Dermis blood vessel endothelial cell (primary cell): ENCODE results near the gene RFPL1. TPM values are rescaled to one million over a fixed set of nuclear protein-coding genes. Genes with fewer than 3 reads are reported as not detected.

Source experiments
- DNase-seq: peaks from one replicate; pipeline ENCODE4 v3.0.0; 2010
- total RNA-seq: library from RNA; depleted of rRNA; stranded (reverse); fragments of >200 nt; gene quantifications from 2 replicates; pipeline ENCODE4 v1.2.3, GENCODE V29; 2014

RFPL1 gene
- total RNA-seq, 1 donor from 2014 or later: not detected

DNA sequence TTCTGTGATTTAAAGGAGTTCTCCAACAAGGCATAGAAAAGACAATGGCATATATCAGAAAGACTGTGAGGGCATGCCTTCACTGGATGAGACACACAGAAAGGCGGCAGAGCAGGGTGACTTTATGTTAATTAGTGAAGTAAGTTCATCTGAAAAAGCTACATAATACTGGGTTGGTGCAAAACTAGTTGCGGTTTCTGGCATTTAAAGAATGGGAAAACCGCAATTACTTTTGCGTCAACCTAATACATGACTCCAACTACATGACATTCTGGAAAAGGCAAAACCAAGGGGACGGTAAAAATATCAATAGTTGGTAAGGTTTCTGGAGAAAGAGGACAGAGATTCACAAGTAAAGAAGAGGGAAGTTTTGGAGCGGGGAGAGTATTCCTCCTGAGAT is 5.1 kb downstream of the RFPL1 start:
- no peak for DNase-seq

DNA sequence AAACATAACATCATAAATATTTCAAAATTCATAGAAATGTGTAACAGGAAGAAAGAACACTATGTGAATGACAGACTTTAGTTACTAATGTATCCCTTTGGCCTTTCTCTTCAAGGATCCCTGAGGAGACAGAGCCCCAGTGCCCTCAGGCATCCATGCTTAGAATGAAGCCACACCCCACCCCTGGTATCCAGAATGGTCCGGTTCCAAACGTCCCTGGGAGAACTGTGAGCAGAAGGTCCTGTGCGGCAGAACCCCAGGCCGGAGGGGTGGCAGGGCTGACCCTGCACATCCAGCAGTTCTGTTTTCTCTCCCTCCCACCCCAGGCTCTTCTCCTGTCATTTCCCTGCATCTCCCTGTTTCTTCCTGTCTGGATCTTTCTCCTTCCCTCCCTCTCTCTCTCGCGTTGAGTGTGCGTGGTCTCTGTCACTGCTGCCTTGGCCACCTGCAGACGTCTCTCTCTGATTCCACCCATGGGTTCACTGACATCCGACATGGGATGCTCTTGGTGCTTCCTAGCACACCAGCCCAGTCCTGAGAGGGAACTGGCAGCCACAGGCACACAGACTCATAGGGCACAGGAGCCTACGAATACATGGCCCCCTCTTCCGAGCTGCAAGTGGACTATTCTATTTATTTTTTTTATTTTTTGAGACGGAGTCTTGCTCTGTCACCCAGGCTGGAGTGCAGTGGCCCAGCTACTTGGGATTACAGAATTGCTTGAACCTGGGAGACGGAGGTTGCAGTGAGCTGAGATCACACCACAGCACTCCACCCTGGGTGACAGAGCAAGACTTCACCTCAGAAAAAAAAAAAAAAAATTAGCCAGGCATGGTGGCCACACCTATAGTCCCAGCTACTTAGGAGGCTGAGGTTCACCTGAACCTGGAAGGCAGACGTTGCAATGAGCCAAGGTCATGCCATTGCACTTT is 5.7 kb downstream of the RFPL1 start:
- DNase-seq: no peak

DNA sequence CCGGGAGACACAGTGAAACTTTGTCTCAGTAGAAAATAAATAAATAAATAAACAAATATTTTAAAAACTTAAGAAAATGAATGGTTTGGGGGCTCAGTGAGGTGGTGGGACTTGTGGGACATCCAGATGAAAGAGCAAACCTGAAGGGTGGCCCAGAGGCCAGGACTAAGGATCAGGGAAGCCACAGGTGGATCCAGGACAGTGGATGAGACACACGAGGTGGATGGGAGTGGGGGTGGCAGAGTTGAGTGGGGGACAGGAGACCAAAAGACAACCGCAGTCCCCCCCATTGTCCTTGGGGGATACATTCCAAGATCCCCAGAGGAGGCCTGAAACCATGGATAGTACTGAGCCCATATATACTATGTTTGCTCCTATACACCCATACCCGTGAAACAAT is 7.1 kb downstream of the RFPL1 start:
- no peak for DNase-seq

DNA sequence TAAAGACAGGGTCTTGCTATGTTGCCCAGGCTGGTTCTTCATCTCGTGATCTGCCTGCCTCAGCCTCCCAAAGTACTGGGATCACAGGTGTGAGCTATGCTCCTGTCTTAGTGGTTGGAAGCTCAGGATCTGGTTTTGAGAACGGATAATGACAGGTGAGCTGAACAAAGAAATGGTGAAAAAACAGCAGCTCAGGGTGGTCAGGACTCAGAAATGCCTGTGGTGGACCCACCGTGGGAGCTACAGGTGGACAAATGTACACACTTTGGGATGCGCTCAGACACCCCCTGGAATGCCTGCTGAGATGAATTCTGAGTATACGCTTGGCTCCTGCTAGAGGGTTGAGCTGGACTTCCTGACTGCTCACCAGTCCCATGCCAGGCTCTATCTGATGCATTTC is 9.5 kb downstream of the RFPL1 start:
- DNase-seq: no peak

DNA sequence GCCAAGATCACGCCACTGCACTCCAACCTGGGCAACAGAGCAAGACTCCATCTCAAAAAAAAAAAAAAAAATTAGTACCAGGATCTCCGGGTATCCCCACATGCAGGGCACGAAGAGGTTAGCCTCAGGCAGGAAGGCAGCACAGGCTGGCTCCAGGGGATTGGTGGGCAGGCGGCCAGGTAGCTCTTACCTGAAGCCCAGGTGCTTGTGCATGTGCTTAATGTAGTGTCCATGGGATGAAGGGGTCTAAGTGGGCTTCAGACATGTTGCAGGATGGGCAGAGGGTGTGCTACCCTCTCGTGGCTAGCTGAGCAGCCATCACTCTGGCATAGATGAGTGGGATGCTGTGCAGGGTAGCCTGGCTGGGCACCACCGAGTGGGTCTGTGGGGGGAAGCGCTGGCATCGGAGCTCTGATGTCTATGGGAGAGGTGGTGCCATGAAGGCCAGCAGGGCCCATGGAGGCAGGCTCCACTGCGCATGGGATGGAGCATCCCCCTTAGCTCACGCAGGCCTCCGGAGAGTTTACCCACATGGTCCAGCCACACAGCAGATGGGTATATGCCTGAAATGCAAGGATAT is 11.0 kb downstream of the RFPL1 start:
- DNase-seq: no peak

DNA sequence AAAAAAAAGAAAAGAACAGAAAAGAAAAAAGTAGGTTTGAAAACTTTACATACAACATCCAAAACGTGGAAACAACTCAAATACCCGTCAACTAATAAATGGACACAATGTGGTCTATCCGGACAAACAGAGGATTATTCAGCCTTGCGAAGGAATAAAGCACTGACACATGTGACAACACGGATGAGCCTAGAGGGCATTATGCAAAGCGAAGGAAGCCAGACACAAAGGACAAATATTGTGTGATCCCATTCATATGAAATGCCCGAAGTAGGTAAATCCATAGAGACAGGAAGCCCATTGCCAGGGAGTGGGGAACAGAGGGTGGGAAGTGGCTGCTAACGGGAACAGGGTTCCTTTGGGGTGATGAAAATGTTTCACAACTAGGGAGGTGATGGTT is 11.8 kb downstream of the RFPL1 start:
- no peak for DNase-seq

DNA sequence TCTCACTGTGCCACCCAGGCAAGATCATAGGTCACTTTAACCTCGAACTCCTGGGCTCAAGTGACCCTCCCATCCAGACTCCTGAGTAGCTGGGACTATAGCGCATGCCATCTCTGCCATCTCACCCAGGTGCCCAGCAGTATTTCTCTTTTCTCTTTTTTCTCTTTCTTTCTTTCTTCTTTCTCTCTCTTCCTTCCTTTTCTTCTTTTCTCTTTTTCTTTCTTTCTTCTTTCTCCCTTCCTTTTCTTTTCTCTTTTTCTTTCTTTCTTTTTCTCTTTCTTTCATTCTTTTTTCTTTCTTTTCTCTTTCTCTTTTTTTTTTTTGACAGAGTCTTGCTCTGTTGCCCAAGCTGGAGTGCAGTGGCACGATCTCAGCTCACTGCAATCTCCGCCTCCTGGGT is 13.5 kb downstream of the RFPL1 start:
- no peak for DNase-seq

DNA sequence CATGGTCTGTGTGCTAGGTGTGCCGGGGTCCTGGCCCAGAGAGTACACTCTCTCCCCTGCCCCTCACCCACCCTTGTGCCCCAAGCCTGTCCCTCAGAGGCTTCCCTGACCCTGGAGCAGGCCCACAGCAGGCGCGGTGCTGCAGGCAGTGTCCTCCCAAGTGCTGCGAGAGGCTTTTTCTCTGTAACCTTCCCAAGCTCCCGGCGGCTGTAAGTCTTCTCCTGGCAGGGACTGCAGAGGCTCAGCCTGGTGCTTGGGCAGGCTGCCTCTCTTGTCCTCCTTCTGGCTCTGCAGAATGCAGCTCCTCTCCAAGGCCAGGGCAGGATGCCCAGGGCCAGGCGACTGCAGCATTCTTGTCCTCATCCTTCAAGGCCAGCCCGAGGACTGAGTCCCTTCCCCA is 15.9 kb downstream of the RFPL1 start:
- DNase-seq: no peak

DNA sequence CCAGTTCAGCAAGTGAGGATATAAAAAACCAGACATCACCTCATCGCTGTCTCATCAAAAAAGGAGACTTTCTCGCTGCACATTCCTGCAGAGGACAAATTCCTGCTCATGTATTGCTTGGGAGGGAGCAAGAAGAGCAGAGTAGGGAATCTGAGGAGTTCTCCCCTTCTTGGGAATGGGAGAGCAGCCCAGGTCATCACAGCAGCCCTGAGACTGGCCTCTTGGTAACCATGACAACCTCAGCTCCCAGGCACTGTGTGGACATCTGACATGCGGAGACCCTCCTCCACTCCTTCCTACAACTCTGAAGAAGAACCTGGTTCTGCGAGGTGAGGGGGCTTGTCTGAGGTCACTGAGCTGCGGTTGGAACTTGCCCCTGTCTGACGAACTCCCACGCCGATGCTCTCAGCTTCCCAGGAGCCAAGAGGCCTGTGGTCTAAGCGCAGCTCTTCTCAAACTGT is 17.9 kb downstream of the RFPL1 start:
- DNase-seq: no peak

DNA sequence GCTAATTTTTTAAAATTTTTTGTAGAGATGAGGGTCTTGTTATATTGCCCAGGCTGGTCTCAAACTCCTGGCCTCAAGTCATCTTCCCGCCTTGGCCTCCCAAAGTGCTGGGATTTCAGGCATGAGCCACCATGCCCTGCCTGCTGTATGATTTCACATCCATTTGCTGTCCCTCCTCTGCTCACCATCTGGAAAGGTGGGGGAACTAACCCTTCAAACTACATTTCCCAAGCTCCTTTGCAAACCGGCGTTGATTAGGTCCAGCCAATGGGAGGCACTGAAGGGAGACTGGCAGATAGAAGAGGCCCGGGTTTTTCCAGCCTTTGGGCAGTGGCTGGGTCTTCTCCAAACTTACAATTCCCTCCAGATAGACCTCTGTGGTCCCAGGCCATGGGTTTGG is 19.3 kb downstream of the RFPL1 start:
- DNase-seq: peak; percentile 61

DNA sequence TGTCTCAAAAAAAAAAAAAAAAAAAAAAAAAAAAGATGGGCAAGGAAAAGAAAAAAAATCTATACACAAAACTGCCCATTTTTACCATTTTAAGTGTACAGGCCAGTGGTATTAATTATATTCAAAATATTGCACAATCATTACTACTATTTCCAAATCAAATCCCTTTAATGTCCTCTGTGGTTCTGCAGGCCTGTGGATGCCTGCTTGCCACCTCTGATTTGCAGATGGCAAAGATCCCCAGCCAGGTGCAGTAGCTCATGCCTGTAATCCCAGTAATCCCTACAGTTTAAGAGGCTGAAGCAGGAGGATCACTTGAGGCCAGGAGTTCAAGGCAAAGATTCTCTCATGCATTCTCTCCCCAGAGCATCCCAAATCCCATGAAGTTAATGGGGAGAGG is 20.2 kb downstream of the RFPL1 start:
- DNase-seq: no peak

DNA sequence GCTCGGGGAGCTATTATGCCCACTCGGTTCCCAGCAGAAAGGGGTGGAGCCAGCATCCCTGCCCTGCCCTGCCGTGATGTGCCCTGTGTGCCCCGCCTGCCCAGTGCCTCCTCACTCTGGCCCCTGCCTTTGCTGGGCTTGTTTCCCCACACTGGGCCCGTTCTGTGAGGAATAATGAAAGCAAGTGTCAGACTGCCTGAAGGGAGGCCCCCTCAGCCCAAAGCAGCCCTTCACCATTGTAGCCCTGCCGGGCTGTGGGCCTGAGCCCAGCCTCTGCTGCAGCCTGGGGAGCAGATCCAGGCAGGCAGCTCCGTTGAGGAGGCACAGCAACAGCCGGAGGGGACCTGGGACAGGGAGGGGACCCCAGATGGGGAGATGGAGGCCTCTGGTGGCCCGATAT is 21.4 kb downstream of the RFPL1 start:
- no peak for DNase-seq

DNA sequence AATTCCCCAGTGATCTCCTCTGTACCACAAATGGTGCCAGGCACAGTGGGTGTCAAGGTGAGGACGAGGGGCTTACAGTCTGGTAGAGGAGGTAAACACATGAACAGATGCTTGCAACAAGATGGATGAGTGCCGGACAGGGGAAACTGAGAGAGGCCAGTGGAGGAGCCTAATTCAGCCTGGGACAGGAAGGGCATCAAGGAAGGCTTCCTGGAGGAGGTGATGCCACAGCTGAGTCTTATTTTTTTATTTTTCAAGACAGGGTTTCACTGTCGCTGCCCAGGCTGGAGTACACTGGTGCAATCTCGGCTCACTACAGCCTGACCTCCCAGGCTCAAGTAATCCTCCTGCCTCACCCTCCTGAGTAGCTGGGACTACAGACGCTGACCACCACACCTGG is 22.9 kb downstream of the RFPL1 start:
- DNase-seq: no peak

DNA sequence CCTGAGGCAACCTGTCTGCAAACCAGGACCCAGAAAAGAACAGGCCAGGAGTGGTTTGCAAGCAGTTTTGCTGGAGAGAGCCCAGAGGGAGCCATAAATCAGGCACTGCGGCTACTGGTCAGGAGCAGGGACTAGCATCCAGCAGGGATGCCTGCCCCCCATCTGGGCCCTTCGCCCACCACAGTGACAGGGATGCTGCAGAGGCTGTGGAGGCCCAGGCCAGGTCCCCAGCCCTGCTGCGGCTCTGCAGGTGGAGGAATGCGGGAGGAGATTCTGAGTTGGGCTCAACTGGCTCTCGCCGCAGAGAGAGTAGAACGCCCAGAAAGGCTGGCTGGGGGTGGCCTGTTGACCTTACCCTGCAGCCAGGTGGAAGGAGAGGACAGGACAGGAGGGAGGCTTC is 25.2 kb downstream of the RFPL1 start:
- DNase-seq: no peak

DNA sequence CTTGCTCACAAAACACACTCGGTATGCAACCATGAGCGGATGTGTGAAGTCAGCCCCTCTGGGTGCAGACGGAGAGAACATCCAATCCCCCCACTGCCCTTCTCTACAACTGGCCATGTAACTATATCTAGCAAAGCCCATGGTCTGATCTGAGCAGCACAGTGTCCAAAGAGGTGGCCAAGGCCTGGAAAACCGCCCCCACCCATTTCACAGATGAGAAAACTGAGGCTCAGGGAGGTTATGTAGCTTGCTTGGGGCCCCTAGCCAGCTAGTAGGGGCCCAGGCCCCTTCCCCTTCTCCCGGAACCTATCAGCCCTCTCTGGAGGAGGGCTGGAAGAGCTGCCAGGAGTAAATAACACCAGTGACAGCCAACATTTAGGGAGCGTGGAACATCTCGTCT is 26.2 kb downstream of the RFPL1 start:
- no peak for DNase-seq

DNA sequence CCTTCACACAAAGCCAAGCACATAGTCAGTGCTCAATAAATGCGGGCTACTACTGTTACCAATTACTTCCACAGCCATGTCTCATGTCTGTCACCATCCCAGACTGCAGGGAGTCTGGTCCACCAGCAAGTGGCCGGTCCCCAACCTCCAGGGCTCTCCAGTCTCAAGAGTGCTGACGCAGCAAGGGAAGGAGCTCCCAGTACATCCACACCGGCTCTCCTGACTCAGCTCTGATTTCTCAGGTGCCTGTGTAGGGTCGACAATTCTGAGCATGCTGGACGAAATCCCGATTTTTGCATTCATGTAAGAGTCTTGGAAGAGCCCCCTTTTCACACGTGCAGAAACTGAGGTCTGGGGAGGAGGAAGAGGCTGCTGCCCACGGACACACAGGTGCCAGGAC is 31.4 kb downstream of the RFPL1 start:
- no peak for DNase-seq

DNA sequence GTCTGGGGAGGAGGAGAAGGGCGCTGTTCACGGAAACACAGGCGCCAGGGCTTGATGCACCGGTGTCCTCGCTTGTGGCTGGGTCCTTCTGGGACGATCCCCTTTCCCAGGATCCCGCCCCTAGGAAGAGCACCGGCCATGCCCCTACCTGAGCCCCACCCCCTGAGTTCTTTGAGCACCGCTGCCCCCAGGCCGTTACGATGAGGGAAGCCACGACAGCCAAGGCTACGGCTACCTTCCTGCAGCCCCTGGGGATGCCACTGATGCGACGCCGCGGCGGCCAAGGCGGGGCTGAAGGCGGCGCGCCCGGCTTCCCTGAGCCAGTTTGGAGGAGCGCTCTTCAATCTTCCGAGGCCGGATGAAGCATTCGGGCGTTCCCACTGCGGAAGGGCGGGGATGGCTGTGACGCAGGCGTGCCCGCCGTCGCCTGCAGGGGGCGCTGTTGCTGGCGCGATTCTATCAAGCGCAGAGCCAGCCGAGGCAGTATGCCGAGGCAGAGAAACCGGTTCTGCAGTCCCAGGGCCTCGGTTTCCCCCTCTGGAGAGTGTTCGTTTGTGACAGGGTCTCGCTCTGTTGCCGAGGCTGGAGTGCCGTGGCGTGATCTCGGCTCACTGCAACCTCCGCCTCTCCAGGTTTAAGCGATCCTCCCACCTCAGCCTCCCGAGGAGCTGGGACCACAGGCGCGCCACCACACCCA is 31.9 kb downstream of the RFPL1 start:
- DNase-seq: peak; percentile 52

DNA sequence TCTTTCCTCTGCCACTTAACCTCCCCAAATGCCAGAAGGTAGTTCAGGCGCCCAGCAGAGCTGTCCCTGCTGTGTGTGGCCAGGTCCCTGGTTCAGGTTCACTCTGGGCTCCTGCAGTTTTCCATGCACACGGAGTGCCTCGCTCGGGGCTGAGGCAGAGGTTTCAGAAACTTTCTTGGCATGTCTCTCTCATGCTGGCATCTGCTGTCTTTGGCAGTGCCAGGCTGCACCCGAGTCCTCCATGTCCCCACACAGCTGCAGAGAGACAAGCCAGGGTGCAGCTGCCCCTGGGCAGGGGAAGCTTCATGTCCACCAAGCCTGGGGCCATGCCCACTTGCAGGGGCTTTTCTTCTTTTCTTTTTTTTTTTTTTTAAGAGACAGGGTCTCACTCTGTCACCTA is 34.6 kb downstream of the RFPL1 start:
- DNase-seq: no peak

DNA sequence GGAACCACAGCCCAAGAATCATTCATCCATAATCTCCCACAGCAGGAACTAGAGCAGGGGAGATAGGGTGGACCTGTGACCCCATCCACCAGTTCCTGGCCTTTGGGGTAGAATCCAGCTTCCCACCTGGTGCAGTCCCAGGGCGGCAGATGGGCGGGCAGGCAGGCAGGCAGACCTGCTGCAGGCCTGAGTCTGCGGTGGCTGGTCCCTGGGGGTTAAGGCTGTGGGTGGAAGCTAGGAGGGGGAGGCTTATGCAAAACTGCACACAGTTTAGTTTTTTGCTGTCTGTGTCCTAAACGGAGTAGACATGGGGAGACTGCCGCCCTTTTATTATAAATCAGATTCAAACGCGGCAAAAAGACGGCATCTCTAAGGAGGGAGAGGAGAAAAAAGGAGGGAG is 37.2 kb downstream of the RFPL1 start:
- no peak for DNase-seq

DNA sequence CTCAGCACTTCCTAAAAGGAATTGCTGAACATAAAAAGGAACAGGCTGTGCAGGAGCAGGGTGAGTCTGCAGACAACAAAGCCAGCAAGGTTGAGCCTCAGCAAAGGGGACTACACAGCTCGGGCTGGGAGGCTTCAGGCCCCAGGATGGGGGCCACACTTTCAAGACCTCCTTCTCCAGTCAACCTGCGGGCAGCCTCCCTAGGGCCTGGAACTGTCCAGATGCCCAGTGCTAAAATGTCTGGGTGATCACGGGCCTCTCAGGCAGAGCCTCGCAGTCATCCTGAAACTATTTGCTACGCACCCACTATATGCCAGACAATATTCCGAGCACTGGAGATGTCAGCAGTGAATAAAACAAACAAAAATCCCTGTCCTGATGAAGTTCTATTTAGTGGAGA is 37.7 kb downstream of the RFPL1 start:
- DNase-seq: no peak

DNA sequence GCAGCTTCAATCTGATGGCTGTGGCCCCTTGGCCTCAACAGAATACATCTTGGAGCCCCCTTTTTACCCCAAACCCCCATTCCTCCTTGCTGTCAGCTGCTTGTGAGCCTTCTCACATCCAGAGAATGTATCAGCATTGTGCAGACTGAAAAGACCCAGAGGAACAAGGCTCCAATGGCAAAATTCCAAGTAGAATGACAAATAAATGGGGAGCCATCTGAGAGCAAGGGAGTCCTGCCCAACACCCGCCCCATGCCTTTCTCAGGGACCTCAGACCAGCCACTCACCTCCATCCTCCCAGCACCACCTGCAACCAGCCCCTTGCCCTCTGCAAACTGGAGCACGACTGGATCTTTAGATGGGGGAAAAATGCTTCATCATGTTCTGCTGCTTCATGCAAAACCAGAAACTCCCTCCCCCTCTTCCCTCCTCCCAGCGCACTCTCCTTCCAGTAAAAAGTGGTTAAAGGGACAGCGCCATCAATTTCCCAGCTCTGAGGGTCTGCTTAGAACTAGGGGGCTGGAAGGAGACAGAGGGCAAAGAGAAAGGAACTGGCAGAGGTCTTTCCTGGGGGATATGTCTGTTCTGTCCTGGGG is 39.4 kb downstream of the RFPL1 start:
- no peak for DNase-seq

DNA sequence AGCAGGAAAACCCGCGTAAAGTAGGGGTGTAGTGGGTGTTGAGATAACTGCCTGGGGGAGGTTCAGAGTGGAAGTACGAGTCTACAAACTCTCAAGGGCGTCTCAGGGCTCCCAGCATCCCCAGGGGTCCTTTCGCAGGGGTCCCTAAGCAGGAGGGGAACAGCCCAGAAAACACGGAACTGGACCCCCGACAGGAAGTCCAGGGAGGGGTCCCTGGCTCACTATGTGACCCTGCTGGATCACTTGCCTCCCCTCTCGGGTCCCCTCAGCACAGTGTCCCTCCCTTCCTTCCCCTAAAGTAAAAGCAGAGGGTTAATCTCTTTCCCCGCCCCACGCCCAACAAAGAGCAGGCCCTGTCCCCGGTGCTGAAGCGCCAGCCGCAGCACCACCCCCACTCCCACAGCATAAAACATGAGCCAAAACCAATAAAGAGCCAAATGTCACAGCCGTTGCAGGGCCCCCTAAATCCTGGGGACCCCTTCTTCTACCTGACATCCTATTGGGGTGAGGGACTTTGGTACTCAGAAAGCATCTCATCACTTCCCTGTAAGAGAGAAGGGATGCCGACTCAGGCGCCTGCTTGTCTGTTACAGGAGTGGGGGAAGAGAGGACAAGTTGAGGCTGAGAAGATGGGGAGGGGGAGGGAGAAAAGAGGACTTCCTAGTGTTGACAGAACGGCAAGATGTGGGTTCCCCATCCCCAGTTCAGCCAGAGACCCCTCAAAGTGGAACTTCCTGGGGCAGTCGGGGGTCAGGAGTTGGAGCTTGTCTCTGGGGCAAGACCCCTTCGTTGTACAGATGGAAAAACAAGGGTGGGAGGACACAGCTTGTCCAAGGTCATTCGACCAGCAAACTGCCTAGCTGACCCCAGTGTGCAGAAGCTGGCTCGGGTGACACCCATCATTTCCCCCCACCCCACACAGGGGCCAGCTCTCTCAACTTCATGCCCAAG is 40.2 kb downstream of the RFPL1 start:
- DNase-seq: peak; percentile 28
